ENCODE results near the gene URAD.

URAD gene

GRCh38 chr13:27997904-27998522 lies 9.5 kb upstream of the URAD start:
- peak; percentile 11 to 28 for DNase-seq

GRCh38 chr13:27991881-27992280 lies 3.4 kb upstream of the URAD start:
- no peak for DNase-seq

GRCh38 chr13:27985600-27985999 lies 2.9 kb downstream of the URAD start:
- no peak for DNase-seq

GRCh38 chr13:27982361-27982760 lies 6.1 kb downstream of the URAD start:
- no peak for DNase-seq

- DNase-seq, result no peak
Observed at GRCh38 chr13:27981006-27981708, 7.3 kb downstream of the URAD start.

- no peak for DNase-seq
Observed at GRCh38 chr13:27980280-27980998, 8.1 kb downstream of the URAD start.

GRCh38 chr13:27979765-27980279 lies 8.7 kb downstream of the URAD start:
- DNase-seq, result no peak

GRCh38 chr13:27979001-27979643 lies 9.4 kb downstream of the URAD start:
- DNase-seq, result no peak

GRCh38 chr13:27978301-27978968 lies 10.1 kb downstream of the URAD start:
- DNase-seq, result no peak

- no peak for DNase-seq
Observed at GRCh38 chr13:27977476-27978300, 10.8 kb downstream of the URAD start.

- no peak for DNase-seq
Observed at GRCh38 chr13:27976362-27977091, 12.0 kb downstream of the URAD start.

- DNase-seq, result no peak
Observed at GRCh38 chr13:27975564-27976361, 12.7 kb downstream of the URAD start.

GRCh38 chr13:27973961-27974662 lies 14.4 kb downstream of the URAD start:
- DNase-seq, result no peak

GRCh38 chr13:27973291-27973690 lies 15.2 kb downstream of the URAD start:
- DNase-seq, result no peak

GRCh38 chr13:27972478-27972820 lies 16.0 kb downstream of the URAD start:
- no peak for DNase-seq

GRCh38 chr13:27971776-27972477 lies 16.6 kb downstream of the URAD start:
- DNase-seq, result no peak

GRCh38 chr13:27971236-27971645 lies 17.3 kb downstream of the URAD start:
- DNase-seq, result no peak

- no peak for DNase-seq
Observed at GRCh38 chr13:27970382-27971235, 17.9 kb downstream of the URAD start.

Measured in CD4-positive, alpha-beta T cell treated with Interleukin-4 for 1 hour (primary cell).